K562 (cell line): ENCODE measurements around the gene R3HDM2. TPM values are rescaled to one million over a fixed set of nuclear protein-coding genes. Genes with fewer than 3 reads are reported as not detected.
A peak's percentile ranks its signal among the peaks of the same experiment; 100 is the strongest.

Experiments used
- ATAC-seq: fragments of 200-7000 bp; cut with Tn5 transposase; 3 replicates; pipeline ENCODE4 v1.9.1; 2020; ENCODE audit warnings: moderate library complexity
- BruUV-seq: library from RNA; stranded (reverse); fragments of 400-500 nt; replicated peaks from 2 replicates; lab custom pipeline; 2021; lab: Mats Ljungman, UMichigan
- CTCF ChIA-PET: fragments of 300-600 bp; formaldehyde crosslinking; extraction: SDS; loops from one replicate; lab custom pipeline; 2021; ENCODE audit warnings: low intra/inter-chr PET ratio; lab: Yijun Ruan, JAX
- POLR2A ChIA-PET: fragments of 300-600, 350-650 bp; sonication (Branson Sonifier 250); formaldehyde crosslinking; extraction: SDS; loops from one replicate; lab custom pipeline; 2021; ENCODE audit warnings: antibody characterized with exemption, inconsistent platforms; lab: Yijun Ruan, JAX
- DNase-seq, 4 experiments: peaks; one replicate each; pipeline versions ENCODE4 v3.0.0 to v3.0.0-alpha.2; 2011 to 2018; ENCODE audit warnings: low spot score in 3 of 4, mixed read lengths in 3 of 4; ENCODE audit errors: extremely low read depth in 1 of 4
- FAIRE-seq: peaks from 2 replicates; lab custom pipeline; 2011; peaks lifted over from hg19 to GRCh38; lab: Jason Lieb, UNC
- H2AFZ ChIP-seq: 2 replicates; pipeline ENCODE4 v1.6.0; 2011; ENCODE audit warnings: low read depth, low read length, control low read depth, inconsistent platforms
- H3K27ac ChIP-seq: fragments of 200-600 bp; 3 replicates; pipeline ENCODE4 v1.8.0; 2011; ENCODE audit warnings: low read depth, mild to moderate bottlenecking, control low read depth, inconsistent platforms, low read length, moderate library complexity, mixed read lengths; ENCODE audit errors: extremely low read depth
- H3K27me3 ChIP-seq, 2 experiments: fragments of 300-600 bp in 1 of 2; 2 replicates in 1 of 2; 3 replicates in 1 of 2; pipeline versions ENCODE4 v1.6.0 to v1.8.0; 2011; ENCODE audit warnings: inconsistent platforms in 2 of 2, low read length in 2 of 2, mild to moderate bottlenecking in 1 of 2, mixed read lengths in 1 of 2, moderate library complexity in 1 of 2; ENCODE audit not compliant: control insufficient read depth in 2 of 2, insufficient read depth in 2 of 2
- H3K36me3 ChIP-seq: fragments of 300-600 bp; 3 replicates; pipeline ENCODE4 v1.8.0; 2011; ENCODE audit warnings: mild to moderate bottlenecking, low read length, inconsistent platforms; ENCODE audit not compliant: control insufficient read depth, insufficient read depth
- H3K4me1 ChIP-seq, 2 experiments: fragments of 200-600 bp in 1 of 2; replicated peaks in 1 of 2; 2 replicates in 1 of 2; 3 replicates in 1 of 2; pipeline versions ENCODE4 v1.5.1 to v1.8.0; 2011; ENCODE audit warnings: inconsistent platforms in 2 of 2, low read length in 2 of 2, mild to moderate bottlenecking in 1 of 2, mixed read lengths in 1 of 2, moderate library complexity in 1 of 2; ENCODE audit not compliant: control insufficient read depth in 2 of 2, insufficient read depth in 2 of 2
- H3K4me2 ChIP-seq: 2 replicates; pipeline ENCODE4 v1.6.1; 2011; ENCODE audit warnings: low read length, control low read depth, inconsistent platforms, mixed read lengths; ENCODE audit not compliant: insufficient read depth
- H3K4me3 ChIP-seq: fragments of 200-600 bp; sonication (generic), shearing (Covaris generic); 2 replicates; pipeline ENCODE4 v1.5.1; 2016; ENCODE audit warnings: control low read depth, inconsistent platforms
- H3K79me2 ChIP-seq: fragments of 200-600 bp; 3 replicates; pipeline ENCODE4 v1.8.0; 2011; ENCODE audit warnings: low read length, inconsistent platforms; ENCODE audit not compliant: control insufficient read depth, insufficient read depth
- H3K9ac ChIP-seq, 2 experiments: 2 replicates each; pipeline versions ENCODE4 v1.6.0 to v1.6.1; 2011; ENCODE audit warnings: low read depth in 2 of 2, low read length in 2 of 2, control low read depth in 1 of 2, inconsistent platforms in 1 of 2, mild to moderate bottlenecking in 1 of 2, mixed read lengths in 1 of 2; ENCODE audit not compliant: insufficient read depth in 1 of 2
- H3K9me1 ChIP-seq: one replicate; pipeline ENCODE4 v1.6.0; 2011; ENCODE audit warnings: inconsistent platforms, mild to moderate bottlenecking, low read length, moderate library complexity; ENCODE audit not compliant: control insufficient read depth, insufficient read depth
- H3K9me3 ChIP-seq: replicated peaks from 2 replicates; pipeline ENCODE4 v1.5.1; 2011; ENCODE audit warnings: low read depth, low read length, inconsistent platforms; ENCODE audit not compliant: control insufficient read depth, insufficient read depth
- H4K20me1 ChIP-seq: replicated peaks from 2 replicates; pipeline ENCODE4 v1.6.1; 2011; ENCODE audit warnings: low read length, inconsistent platforms, mixed read lengths; ENCODE audit not compliant: control insufficient read depth, insufficient read depth
- FOXO4 ChIP-seq: fragments of 450-650 bp; formaldehyde crosslinking; IDR thresholded peaks from 2 replicates; pipeline ENCODE4 v1.4.0; 2020; ENCODE audit warnings: mild to moderate bottlenecking, moderate library complexity
- KDM1A ChIP-seq, 2 experiments: fragments of 450-650 bp; IDR thresholded peaks; 2 replicates each; pipeline ENCODE4 v1.6.1; 2016; ENCODE audit warnings: mild to moderate bottlenecking in 2 of 2
- PBX2 ChIP-seq, 2 experiments: IDR thresholded peaks in 1 of 2; conservative IDR thresholded peaks in 1 of 2; 2 replicates each; pipeline ENCODE4 v1.6.1; 2016; ENCODE audit warnings: low read depth in 2 of 2, mild to moderate bottlenecking in 1 of 2, missing compliant biosample characterization in 1 of 2, missing genetic modification characterization in 1 of 2, moderate library complexity in 1 of 2
- TCF7 ChIP-seq: sonication (generic); IDR thresholded peaks from 2 replicates; pipeline ENCODE4 v1.6.1; 2016; ENCODE audit warnings: antibody characterized with exemption, borderline replicate concordance
- WGBS: fragments of 100-300 bp; shearing (Covaris generic); methylation state at CpG from one replicate; pipeline ENCODE4 v1.1.6; 2016; ENCODE audit warnings: low coverage, mixed read lengths; ENCODE audit not compliant: insufficient coverage; ENCODE audit errors: missing lambda C conversion rate; 5-methylcytosine and 5-hydroxymethylcytosine counted together
- in situ Hi-C: fragments of 300-500 bp; cut with MboI; formaldehyde crosslinking; loops from 4 replicates; pipeline ENCODE4 v1.15.0; 2018; ENCODE audit warnings: inconsistent platforms, mixed read lengths
- intact Hi-C: fragments of 100-400 bp; cut with micrococcal nuclease; formaldehyde crosslinking; loops from 2 replicates; pipeline ENCODE4 v1.14.2; 2022
- polyA plus RNA-seq, 8 experiments: library from polyadenylated mRNA; depleted of rRNA in 4 of 8; stranded (reverse) in 5 of 8; unstranded in 3 of 8; fragments of >200 nt; fragmentation: Nextera tagmentation in 2 of 8; fragmentation: Illumina TruSeq in 1 of 8; extraction: Ambion mirVana in 2 of 8; extraction: Trizol in 1 of 8; gene quantifications; 2 replicates each; pipeline versions ENCODE4 v1.2.1 to v1.2.3, GENCODE V29; 2011 to 2014; ENCODE audit warnings: inconsistent platforms in 1 of 8, missing spikeins in 1 of 8
- total RNA-seq, 7 experiments: library from RNA; depleted of rRNA in 6 of 7; stranded (reverse); fragments of >200 nt in 6 of 7; fragmentation: Illumina TruSeq in 2 of 7; extraction: Trizol in 2 of 7; gene quantifications; 2 replicates each; pipeline versions ENCODE4 v1.2.1 to v1.2.3, GENCODE V29; 2011 to 2021; ENCODE audit warnings: low replicate concordance in 1 of 7
- TF ChIP-seq, protein P1 (sequence below): IDR thresholded peaks from 3 replicates; pipeline ENCODE4 v1.6.1; 2011; ENCODE audit warnings: borderline replicate concordance, mild to moderate bottlenecking, moderate library complexity; ENCODE audit not compliant: insufficient read length; ENCODE audit errors: extremely low read depth
- TF ChIP-seq, protein P2 (sequence below): sonication (generic); formaldehyde crosslinking; IDR thresholded peaks from 2 replicates; pipeline ENCODE4 v1.8.1; 2023; ENCODE audit warnings: mild to moderate bottlenecking, missing genetic modification reagents

R3HDM2 gene
- total and polyA plus RNA-seq, 9 of the 15 experiments (the other 6 are each of a cell fraction or from before 2014, with no cell fraction given) = 3.3 to 18.8 (median 9.0) TPM

DNA sequence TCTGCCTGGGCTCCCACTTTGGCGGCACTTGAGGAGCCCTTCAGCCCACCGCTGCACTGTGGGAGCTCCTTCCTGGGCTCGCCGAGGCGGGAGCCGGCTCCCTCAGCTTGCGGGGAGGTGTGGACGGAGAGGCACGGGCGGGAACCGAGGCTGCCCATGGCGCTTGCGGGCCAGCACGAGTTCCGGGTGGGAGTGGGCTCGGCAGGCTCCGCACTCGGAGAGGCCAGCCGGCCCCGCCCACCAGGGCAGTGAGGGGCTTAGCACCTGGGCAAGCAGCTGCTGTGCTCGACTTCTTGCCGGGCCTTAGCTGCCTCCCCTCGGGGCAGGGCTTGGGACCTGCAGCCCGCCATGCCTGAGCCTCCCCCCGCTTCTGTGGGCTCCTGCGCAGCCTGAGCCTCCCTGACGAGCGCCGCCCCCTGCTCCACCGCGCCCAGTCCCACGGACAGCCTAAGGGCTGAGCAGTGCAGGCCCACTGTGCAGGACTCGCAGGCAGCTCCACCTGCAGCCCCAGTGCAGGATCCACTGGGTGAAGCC is 44.6 kb downstream of the R3HDM2 start:
- no peaks in the 10 kb centered on the region for H3K27me3 ChIP-seq
- no peak overlapping the region for H2AFZ ChIP-seq
- no peaks in the 10 kb centered on the region for H3K9me1 ChIP-seq
- peaks cover 0 to 9% of the 10 kb centered on the region in 2 experiments; a peak in 2 of 5 replicates for H3K4me1 ChIP-seq
- H3K9me3 ChIP-seq = no peaks in the 10 kb centered on the region
- BruUV-seq = no TSS peak
- H3K79me2 ChIP-seq = no peaks in the 10 kb centered on the region
- CTCF ChIA-PET = no interaction called here
- no peaks in the 10 kb centered on the region for H3K36me3 ChIP-seq
- ATAC-seq = no peak
- TF ChIP-seq FOXO4 (CRISPR knock-in tag) = no peak
- TF ChIP-seq KDM1A (IDR thresholded peaks at IDR 0.05) = no peak
- no peak for TF ChIP-seq TCF7
- TF ChIP-seq, protein P1, sequence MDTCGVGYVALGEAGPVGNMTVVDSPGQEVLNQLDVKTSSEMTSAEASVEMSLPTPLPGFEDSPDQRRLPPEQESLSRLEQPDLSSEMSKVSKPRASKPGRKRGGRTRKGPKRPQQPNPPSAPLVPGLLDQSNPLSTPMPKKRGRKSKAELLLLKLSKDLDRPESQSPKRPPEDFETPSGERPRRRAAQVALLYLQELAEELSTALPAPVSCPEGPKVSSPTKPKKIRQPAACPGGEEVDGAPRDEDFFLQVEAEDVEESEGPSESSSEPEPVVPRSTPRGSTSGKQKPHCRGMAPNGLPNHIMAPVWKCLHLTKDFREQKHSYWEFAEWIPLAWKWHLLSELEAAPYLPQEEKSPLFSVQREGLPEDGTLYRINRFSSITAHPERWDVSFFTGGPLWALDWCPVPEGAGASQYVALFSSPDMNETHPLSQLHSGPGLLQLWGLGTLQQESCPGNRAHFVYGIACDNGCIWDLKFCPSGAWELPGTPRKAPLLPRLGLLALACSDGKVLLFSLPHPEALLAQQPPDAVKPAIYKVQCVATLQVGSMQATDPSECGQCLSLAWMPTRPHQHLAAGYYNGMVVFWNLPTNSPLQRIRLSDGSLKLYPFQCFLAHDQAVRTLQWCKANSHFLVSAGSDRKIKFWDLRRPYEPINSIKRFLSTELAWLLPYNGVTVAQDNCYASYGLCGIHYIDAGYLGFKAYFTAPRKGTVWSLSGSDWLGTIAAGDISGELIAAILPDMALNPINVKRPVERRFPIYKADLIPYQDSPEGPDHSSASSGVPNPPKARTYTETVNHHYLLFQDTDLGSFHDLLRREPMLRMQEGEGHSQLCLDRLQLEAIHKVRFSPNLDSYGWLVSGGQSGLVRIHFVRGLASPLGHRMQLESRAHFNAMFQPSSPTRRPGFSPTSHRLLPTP = no peak
- TF ChIP-seq, protein P2, sequence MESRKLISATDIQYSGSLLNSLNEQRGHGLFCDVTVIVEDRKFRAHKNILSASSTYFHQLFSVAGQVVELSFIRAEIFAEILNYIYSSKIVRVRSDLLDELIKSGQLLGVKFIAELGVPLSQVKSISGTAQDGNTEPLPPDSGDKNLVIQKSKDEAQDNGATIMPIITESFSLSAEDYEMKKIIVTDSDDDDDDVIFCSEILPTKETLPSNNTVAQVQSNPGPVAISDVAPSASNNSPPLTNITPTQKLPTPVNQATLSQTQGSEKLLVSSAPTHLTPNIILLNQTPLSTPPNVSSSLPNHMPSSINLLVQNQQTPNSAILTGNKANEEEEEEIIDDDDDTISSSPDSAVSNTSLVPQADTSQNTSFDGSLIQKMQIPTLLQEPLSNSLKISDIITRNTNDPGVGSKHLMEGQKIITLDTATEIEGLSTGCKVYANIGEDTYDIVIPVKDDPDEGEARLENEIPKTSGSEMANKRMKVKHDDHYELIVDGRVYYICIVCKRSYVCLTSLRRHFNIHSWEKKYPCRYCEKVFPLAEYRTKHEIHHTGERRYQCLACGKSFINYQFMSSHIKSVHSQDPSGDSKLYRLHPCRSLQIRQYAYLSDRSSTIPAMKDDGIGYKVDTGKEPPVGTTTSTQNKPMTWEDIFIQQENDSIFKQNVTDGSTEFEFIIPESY (CRISPR knock-in tag) = peak; percentile 61; the same call in 1 of the 2 replicates
- TF ChIP-seq PBX2 (CRISPR knock-in tag; IDR thresholded peaks at IDR 0.05; ENCODE audit: low read depth) = no peak
- no peak for TF ChIP-seq PBX2 (tag; conservative IDR thresholded peaks at IDR 0.05; ENCODE audit: low read depth)
- TF ChIP-seq, all 486 proteins: peak for 1
- POLR2A ChIA-PET = interaction anchor here (0.5 to 1.3 kb wide), 2 partner anchors 43 to 73 kb away, joined by 3 to 4 read pairs; no protein-coding TSS in a partner anchor
- Histone ChIP-seq H3K27ac (no peak overlapping the region), H4K20me1 (no peaks in the 10 kb centered on the region), H3K4me3 (no peak overlapping the region), H3K4me2 (no peak overlapping the region), H3K9ac (no peak overlapping the region)
- no peak for FAIRE-seq
- in situ Hi-C loops (no loop called here), intact Hi-C loops (no loop called here)
- no peak for DNase-seq
- 97% methylated on average over 13 of the region's 33 CpGs for WGBS
